NK-92 (cell line): ENCODE data around the gene TTC33.
"Not testable (repeated sequence)": the region's sequence is repeated elsewhere in the genome, so short reads cannot be mapped to it uniquely, and the experiment has no call there.

Experiments
- DNase-seq: peaks from one replicate; lab custom pipeline; 2025; ENCODE audit not compliant: unreplicated experiment; lab: John Stamatoyannopoulos, UW

The TTC33 gene

GRCh38 chr5:40780199-40780598 is 24.4 kb upstream of the TTC33 start:
- DNase-seq, result no peak

GRCh38 chr5:40779561-40779960 is 23.8 kb upstream of the TTC33 start:
- DNase-seq, result no peak

GRCh38 chr5:40778133-40778532 is 22.4 kb upstream of the TTC33 start:
- no peak for DNase-seq

GRCh38 chr5:40776658-40776977 is 20.9 kb upstream of the TTC33 start:
- DNase-seq, result no peak

GRCh38 chr5:40775846-40776657 is 20.3 kb upstream of the TTC33 start:
- no peak for DNase-seq

GRCh38 chr5:40775085-40775845 is 19.5 kb upstream of the TTC33 start:
- DNase-seq, result no peak

- DNase-seq, result no peak
These were observed 18.9 kb upstream of the TTC33 start for GRCh38 chr5:40774623-40775022.

GRCh38 chr5:40770764-40771163 is 15.0 kb upstream of the TTC33 start:
- DNase-seq, result no peak

- DNase-seq, result no peak
These were observed 6.9 kb upstream of the TTC33 start for GRCh38 chr5:40762705-40763104.

GRCh38 chr5:40757400-40757799 is 1.6 kb upstream of the TTC33 start:
- DNase-seq, result no peak

- no peak for DNase-seq
These were observed 711 bp downstream of the TTC33 start for GRCh38 chr5:40755093-40755406.

GRCh38 chr5:40754381-40755092 is 1.2 kb downstream of the TTC33 start:
- DNase-seq, result no peak

- no peak for DNase-seq
These were observed 9.1 kb downstream of the TTC33 start for GRCh38 chr5:40746703-40747102.

- DNase-seq, result no peak
These were observed 12.0 kb downstream of the TTC33 start for GRCh38 chr5:40743771-40744170.

- DNase-seq, result no peak
These were observed 17.3 kb downstream of the TTC33 start for GRCh38 chr5:40738502-40738901.

- DNase-seq, result no peak
These were observed 19.5 kb downstream of the TTC33 start for GRCh38 chr5:40736103-40736875.

GRCh38 chr5:40735609-40736008 is 20.2 kb downstream of the TTC33 start:
- DNase-seq, result no peak

- no peak for DNase-seq
These were observed 20.8 kb downstream of the TTC33 start for GRCh38 chr5:40734986-40735385.

GRCh38 chr5:40733879-40734563 is 21.7 kb downstream of the TTC33 start:
- DNase-seq, result no peak

- DNase-seq, result no peak
These were observed 22.3 kb downstream of the TTC33 start for GRCh38 chr5:40733434-40733833.

GRCh38 chr5:40722497-40722911 is 33.3 kb downstream of the TTC33 start:
- DNase-seq, result not testable (repeated sequence)
